NCI-H2081 (cell line): ENCODE results near the gene FPGS.

Experiments
- DNase-seq, 2 experiments: peaks; one replicate each; lab custom pipeline; 2025; lab: John Stamatoyannopoulos, UW

Gene FPGS

GRCh38 chr9:127788337-127789011 lies 14.2 kb upstream of the FPGS start:
- no peak for DNase-seq

DNA sequence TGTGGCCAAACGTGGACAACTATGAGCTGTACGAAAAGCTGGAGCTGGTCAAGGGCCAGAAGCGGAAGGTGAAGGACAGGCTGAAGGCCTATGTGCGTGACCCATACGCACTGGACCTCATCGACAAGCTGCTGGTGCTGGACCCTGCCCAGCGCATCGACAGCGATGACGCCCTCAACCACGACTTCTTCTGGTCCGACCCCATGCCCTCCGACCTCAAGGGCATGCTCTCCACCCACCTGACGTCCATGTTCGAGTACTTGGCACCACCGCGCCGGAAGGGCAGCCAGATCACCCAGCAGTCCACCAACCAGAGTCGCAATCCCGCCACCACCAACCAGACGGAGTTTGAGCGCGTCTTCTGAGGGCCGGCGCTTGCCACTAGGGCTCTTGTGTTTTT lies 13.5 kb upstream of the FPGS start:
- DNase-seq, result no peak

- no peak for DNase-seq
These were observed 12.4 kb upstream of the FPGS start for GRCh38 chr9:127790094-127790855.

GRCh38 chr9:127791085-127791484 lies 11.6 kb upstream of the FPGS start:
- no peak for DNase-seq

DNA sequence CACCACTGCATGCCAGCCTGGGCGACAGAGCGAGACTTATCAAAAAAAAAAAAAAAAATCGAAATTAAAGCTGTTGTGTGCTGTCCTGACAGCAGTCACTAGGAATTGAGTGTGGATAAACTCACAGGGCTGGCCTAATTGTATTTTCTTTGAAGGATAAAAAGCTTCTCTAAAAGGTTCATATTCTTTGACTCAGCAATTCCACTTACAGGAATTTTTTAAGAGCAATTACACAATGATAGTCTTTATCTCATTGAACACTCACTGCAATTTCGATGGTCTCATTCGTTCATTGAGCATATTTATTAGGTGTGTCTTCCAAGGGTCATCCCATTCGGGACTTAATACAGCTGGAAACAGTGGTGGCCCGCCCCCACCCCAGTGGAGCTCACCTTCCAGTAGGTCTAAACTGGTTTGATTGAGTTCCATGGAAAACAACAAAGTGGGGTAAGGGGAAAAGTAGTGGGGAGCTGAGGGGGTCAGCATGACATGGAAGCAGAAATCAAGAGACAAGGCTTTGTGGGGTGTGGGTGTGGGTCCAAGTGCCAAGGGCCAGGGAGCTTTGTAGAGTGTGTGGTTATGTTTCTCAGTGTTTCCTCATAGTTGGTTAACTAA lies 10.2 kb upstream of the FPGS start:
- no peak for DNase-seq

DNA sequence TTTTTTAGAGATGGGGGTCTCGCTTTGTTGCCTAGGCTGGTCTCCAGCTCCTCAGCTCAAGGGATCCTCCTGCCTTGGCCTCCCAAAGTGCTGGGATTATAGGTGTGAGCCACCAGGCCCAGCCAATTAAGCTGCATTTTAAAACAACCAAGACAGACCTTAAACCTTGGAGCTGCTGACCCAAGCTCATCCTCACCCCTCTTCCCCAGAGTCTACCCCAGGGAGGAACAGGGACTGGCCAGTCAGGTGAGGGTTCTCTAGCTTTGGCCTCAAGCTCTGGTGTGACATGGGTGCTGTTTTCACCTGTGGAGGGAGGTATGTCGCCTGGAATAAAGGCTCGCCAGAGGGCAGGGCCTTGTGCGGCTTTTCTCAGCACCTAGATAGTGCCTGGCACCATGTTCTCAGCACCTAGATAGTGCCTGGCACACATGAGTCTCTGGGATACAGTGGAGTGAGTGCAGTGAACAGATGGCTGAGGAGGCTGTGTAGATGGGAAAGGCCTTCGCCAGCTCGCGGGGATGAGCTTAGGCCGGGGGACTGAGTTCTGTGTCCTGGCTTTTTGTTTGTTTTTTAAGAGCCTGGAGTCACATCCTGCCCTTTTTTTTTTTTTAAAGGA lies 9.5 kb upstream of the FPGS start:
- DNase-seq, result no peak

- no peak for DNase-seq
These were observed 8.5 kb upstream of the FPGS start for GRCh38 chr9:127794001-127794791.

- no peak for DNase-seq
These were observed 6.4 kb upstream of the FPGS start for GRCh38 chr9:127796225-127796813.

DNA sequence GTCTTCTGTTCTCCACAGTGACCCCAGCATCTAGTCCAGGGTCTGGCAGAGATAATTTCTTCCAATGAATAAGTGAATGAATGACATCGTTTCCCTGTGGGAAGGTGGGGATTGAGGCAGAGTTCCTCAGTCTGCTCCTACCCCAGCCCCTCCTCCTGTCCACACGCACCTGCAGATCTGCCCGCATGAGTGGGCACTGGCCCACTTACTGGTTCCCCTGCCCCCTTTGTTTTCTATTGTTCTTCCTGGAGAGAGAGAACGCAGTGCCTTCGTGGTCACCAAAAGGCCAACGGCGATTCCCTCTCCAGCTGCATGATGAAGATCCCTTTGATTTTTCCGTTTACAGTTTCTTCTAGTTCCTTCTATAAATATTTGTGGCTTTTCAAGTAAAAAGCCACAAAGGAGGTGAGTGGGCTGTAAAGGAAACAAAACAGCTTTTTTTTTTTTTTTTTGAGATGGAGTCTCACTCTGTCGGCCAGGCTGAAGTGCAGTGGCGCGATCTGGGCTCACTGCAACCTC lies 5.8 kb upstream of the FPGS start:
- no peak for DNase-seq

- no peak for DNase-seq
These were observed 617 bp upstream of the FPGS start for GRCh38 chr9:127801955-127802575.

DNA sequence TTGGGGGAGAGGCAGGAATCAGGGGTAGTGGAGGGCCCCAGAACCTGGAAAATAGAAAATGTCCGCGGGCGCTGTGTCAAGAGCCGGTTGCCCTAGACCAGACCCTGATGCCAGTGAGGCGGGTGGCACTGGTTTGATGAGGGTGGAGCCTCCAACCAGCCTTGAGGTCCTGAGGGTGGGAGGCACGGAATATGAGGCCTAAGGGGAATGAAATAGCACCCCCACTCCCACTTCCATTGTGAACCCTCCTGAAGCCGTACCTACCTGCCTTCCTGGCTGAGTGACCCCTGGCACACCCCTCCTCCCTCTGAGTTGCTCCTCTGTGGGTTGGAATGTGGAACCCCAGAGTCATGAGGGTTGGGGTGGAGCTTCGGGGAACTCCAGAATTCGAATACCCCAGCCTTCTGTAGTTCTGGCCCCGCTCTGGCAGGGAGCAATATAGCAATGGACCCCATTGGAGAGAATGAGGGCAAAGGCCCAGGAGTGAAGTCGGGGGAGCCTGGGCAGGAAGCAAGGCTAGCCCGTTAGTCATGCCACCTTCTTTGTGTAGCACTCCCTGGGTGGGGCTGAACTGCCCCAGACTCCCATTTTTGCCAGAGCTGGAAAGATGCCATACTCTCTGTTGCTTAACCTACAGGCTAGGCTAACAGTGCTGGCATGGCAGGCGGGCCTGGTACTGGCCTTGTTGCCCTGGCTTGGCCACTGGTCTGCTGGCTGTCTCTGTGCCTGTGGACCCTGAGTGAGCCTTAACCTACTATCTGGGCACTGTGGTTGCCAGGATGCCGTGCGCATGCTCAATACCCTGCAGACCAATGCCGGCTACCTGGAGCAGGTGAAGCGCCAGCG lies 1.0 kb downstream of the FPGS start:
- peak in 1 of 2 experiments; percentile 40 for DNase-seq

DNA sequence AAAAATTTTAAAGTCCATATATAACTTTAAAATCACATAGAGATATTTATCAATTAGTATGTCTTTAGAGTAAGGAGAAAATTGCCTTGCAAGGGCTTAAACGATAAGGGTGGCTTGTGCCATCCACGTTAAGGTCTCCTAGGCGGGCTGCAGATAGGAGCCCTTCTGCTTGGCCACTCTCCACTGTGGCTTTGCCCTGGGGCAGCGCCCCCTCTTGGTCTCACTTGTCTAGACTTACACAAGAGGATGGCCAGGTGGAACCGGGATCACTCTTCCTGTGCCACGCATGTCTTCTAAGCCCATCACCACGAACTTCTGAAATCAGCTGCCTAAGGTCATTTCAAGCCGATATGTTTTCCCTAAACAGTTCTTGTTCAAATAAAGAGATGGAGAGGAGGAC lies 2.9 kb downstream of the FPGS start:
- peak in 1 of 2 experiments; percentile 10 for DNase-seq

DNA sequence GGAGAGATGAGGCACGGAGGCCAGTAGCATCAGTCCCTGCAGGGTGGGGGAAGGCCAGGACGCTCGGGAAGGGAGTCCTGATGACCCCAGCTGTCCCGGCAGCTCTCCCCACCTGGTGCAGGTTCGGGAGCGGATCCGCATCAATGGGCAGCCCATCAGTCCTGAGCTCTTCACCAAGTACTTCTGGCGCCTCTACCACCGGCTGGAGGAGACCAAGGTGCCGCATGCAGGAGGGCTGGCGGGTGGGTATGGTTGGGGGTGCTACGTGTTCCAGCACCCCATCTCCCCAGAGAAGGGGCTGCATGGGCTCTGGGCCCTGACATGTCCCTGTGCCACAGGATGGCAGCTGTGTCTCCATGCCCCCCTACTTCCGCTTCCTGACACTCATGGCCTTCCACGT lies 4.2 kb downstream of the FPGS start:
- no peak for DNase-seq

GRCh38 chr9:127808347-127809001 lies 5.8 kb downstream of the FPGS start:
- DNase-seq, result no peak

- no peak for DNase-seq
These were observed 6.4 kb downstream of the FPGS start for GRCh38 chr9:127809002-127809539.

DNA sequence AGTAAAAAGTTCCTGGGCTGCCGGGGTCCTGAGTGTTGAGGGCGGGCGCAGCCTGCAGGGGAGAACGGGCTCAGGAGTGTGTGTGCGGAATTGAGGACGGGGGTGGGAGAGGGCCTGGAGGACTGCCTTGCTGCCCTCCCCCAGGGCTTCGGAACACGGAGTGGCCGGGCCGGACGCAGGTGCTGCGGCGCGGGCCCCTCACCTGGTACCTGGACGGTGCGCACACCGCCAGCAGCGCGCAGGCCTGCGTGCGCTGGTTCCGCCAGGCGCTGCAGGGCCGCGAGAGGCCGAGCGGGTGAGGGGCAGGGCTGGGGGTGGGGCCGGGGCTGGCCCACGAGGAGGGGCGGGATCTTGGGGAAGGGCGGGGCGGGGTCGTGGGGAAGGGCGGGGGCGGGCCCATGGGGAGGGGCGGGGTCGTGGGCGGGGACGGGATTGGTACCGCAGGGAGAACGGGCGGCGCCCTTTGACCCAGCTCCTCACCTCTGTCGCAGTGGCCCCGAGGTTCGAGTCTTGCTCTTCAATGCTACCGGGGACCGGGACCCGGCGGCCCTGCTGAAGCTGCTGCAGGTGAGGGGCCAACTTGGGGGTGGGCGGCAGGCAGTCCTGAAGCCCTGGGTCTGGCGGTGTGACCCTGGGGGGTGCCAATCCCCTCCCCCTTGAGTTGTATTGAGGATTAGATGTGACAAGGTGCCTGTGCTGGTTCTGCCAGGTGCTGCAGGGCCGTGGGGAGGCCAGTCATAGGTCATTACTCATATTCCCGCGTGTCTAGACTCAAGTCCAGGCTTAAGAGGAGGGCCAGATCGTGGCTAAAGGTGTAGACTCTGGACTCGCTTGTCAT lies 7.1 kb downstream of the FPGS start:
- no peak for DNase-seq

GRCh38 chr9:127810378-127811187 lies 7.9 kb downstream of the FPGS start:
- DNase-seq, result no peak
